Suprapubic skin (tissue), 4 donors: ENCODE data around the gene SETBP1. TPM values are rescaled to one million over a fixed set of nuclear protein-coding genes. Genes with fewer than 3 reads are reported as not detected.

Experiments
- DNase-seq, 2 donors: peaks; one replicate each; pipeline ENCODE4 v3.0.0-alpha.2; 2019; ENCODE audit warnings: low spot score in 2 of 2
- H3K27ac ChIP-seq: fragments of 200-600 bp; sonication (generic); one replicate; pipeline ENCODE4 v1.5.1; 2019
- H3K27me3 ChIP-seq: fragments of 200-600 bp; sonication (generic); one replicate; pipeline ENCODE4 v1.5.1; 2019
- H3K36me3 ChIP-seq: fragments of 200-600 bp; sonication (generic); one replicate; pipeline ENCODE4 v1.5.1; 2019
- H3K4me1 ChIP-seq: fragments of 200-600 bp; sonication (generic); one replicate; pipeline ENCODE4 v1.5.1; 2019
- H3K4me3 ChIP-seq: fragments of 200-600 bp; sonication (generic); one replicate; pipeline ENCODE4 v1.5.1; 2019; ENCODE audit warnings: mild to moderate bottlenecking
- H3K9me3 ChIP-seq: fragments of 200-600 bp; sonication (generic); one replicate; pipeline ENCODE4 v1.5.1; 2019
- EP300 ChIP-seq: sonication (generic); formaldehyde crosslinking; IDR thresholded peaks from one replicate; pipeline ENCODE4 v1.6.1; 2017; ENCODE audit warnings: antibody characterized with exemption
- POLR2A ChIP-seq, 2 donors: fragments of 450-650 bp; IDR thresholded peaks; one replicate each; pipeline ENCODE4 v1.6.1; 2017; ENCODE audit warnings: antibody characterized with exemption in 2 of 2, mild to moderate bottlenecking in 2 of 2, moderate library complexity in 2 of 2
- POLR2AphosphoS5 ChIP-seq, 3 donors: sonication (generic); formaldehyde crosslinking; IDR thresholded peaks; one replicate each; pipeline ENCODE4 v1.6.1; 2017; ENCODE audit warnings: antibody characterized with exemption in 3 of 3
- WGBS: methylation state at CpG from one replicate; pipeline ENCODE4 v1.1.5; 2018; 5-methylcytosine and 5-hydroxymethylcytosine counted together
- total RNA-seq, 4 donors: library from RNA; depleted of rRNA; stranded (reverse); fragments of >200 nt; gene quantifications; one replicate each; pipeline ENCODE4 v1.1.0, GENCODE V29; 2016
- TF ChIP-seq, protein P1 (sequence below), 2 donors: fragments of 200-600 bp in 1 of 2; fragments of 450-650 bp in 1 of 2; sonication (generic) in 1 of 2; IDR thresholded peaks; one replicate each; pipeline ENCODE4 v1.5.1; 2016 to 2019; ENCODE audit warnings: antibody characterized with exemption in 2 of 2, mild to moderate bottlenecking in 1 of 2, moderate library complexity in 1 of 2

SETBP1 gene
- total RNA-seq, 4 donors from 2014 or later, result 13.1 to 25.6 (median 17.2) TPM

GRCh38 chr18:44935455-44935854 lies 254.8 kb downstream of the SETBP1 start:
- Histone ChIP-seq H3K4me3 (no peak overlapping the region), H3K4me1 (peaks cover 3% of the 10 kb centered on the region), H3K27me3 (no peaks in the 10 kb centered on the region), H3K36me3 (no peaks in the 10 kb centered on the region), H3K9me3 (peaks cover 4% of the 10 kb centered on the region), H3K27ac (no peak overlapping the region)
- TF ChIP-seq EP300 (no peak), POLR2A (IDR thresholded peaks at IDR 0.05) (no peak), POLR2AphosphoS5 (IDR thresholded peaks at IDR 0.05) (no peak)
- TF ChIP-seq, protein P1, sequence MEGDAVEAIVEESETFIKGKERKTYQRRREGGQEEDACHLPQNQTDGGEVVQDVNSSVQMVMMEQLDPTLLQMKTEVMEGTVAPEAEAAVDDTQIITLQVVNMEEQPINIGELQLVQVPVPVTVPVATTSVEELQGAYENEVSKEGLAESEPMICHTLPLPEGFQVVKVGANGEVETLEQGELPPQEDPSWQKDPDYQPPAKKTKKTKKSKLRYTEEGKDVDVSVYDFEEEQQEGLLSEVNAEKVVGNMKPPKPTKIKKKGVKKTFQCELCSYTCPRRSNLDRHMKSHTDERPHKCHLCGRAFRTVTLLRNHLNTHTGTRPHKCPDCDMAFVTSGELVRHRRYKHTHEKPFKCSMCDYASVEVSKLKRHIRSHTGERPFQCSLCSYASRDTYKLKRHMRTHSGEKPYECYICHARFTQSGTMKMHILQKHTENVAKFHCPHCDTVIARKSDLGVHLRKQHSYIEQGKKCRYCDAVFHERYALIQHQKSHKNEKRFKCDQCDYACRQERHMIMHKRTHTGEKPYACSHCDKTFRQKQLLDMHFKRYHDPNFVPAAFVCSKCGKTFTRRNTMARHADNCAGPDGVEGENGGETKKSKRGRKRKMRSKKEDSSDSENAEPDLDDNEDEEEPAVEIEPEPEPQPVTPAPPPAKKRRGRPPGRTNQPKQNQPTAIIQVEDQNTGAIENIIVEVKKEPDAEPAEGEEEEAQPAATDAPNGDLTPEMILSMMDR (IDR thresholded peaks at IDR 0.05), result no peak
- DNase-seq, result no peak

DNA sequence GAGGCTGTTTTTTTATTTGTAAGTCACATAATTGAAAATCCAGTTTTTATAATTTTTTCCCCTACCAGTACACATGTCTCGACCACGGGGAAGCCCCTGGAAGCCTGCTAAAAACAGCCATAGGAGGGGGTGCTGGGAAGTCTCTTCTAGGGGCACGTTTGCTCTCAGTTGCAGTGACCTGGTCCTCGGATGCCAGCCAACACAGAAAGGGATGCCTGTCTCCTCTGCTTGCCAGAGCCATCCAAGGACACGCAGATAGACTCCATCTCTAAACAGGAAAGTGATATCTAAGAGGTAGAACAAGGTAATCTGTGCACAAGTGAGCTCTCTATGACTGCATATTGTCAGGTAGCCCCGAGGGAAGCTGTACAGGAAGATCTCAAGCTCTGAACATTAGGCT lies 255.8 kb downstream of the SETBP1 start:
- DNase-seq, result no peak
- no peaks in the 10 kb centered on the region for H3K27me3 ChIP-seq

GRCh38 chr18:44937960-44938719 lies 257.5 kb downstream of the SETBP1 start:
- DNase-seq, result no peak
- Histone ChIP-seq H3K9me3 (peaks cover 4% of the 10 kb centered on the region), H3K27me3 (no peaks in the 10 kb centered on the region), H3K27ac (no peak overlapping the region), H3K4me3 (no peak overlapping the region), H3K36me3 (no peaks in the 10 kb centered on the region), H3K4me1 (peaks cover 3% of the 10 kb centered on the region)
- TF ChIP-seq EP300, result no peak
- no peak for TF ChIP-seq POLR2A (IDR thresholded peaks at IDR 0.05)
- TF ChIP-seq, protein P1 (IDR thresholded peaks at IDR 0.05), result no peak
- TF ChIP-seq POLR2AphosphoS5 (IDR thresholded peaks at IDR 0.05), result no peak
- 48% methylated on average over 12 of the region's 12 CpGs for WGBS

More for the DNA sequence above, 255.8 kb downstream of the SETBP1 start:
- Histone ChIP-seq H3K4me3 (no peak overlapping the region), H3K36me3 (no peaks in the 10 kb centered on the region), H3K9me3 (peaks cover 4% of the 10 kb centered on the region), H3K27ac (no peak overlapping the region), H3K4me1 (peaks cover 3% of the 10 kb centered on the region)
- WGBS, result 80% methylated on average over 6 of the region's 6 CpGs
- no peak for TF ChIP-seq EP300
- TF ChIP-seq, protein P1 (IDR thresholded peaks at IDR 0.05), result no peak
- TF ChIP-seq POLR2AphosphoS5 (IDR thresholded peaks at IDR 0.05), result no peak
- no peak for TF ChIP-seq POLR2A (IDR thresholded peaks at IDR 0.05)

GRCh38 chr18:44938720-44939665 lies 258.3 kb downstream of the SETBP1 start:
- H3K27ac ChIP-seq, result no peak overlapping the region
- TF ChIP-seq POLR2A (IDR thresholded peaks at IDR 0.05) (no peak), EP300 (no peak), POLR2AphosphoS5 (IDR thresholded peaks at IDR 0.05) (no peak)
- TF ChIP-seq, protein P1 (IDR thresholded peaks at IDR 0.05), result no peak
- no peaks in the 10 kb centered on the region for H3K27me3 ChIP-seq
- H3K36me3 ChIP-seq, result no peaks in the 10 kb centered on the region
- H3K4me1 ChIP-seq, result peaks cover 3% of the 10 kb centered on the region
- WGBS, result 70% methylated on average over 5 of the region's 5 CpGs
- no peak for DNase-seq
- H3K4me3 ChIP-seq, result no peak overlapping the region
- H3K9me3 ChIP-seq, result no peaks in the 10 kb centered on the region

DNA sequence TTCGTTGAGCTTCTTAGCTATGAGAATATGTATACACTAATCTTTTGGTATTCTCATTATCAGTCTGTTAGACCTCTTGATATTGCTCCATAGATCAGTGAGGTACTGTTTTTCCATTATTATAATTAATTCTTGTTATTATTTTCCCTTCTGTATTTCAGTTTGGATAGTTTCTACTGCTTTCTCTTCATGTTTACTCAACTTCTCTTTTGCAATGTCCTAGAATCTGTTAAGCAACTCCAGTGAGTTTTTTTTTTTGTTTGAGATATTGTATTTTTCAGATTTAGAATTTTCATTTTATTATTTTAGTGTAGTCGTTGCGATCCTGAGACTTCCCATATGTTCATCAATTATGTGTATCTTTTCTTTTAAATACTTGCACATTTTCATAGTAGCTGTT lies 260.8 kb downstream of the SETBP1 start:
- no peak for DNase-seq
- WGBS, result 86% methylated on average over 3 of the region's 3 CpGs
- H3K4me1 ChIP-seq, result peaks cover 3% of the 10 kb centered on the region
- no peak overlapping the region for H3K27ac ChIP-seq
- H3K36me3 ChIP-seq, result no peaks in the 10 kb centered on the region
- no peaks in the 10 kb centered on the region for H3K27me3 ChIP-seq
- no peaks in the 10 kb centered on the region for H3K9me3 ChIP-seq
- TF ChIP-seq EP300 (no peak), POLR2A (IDR thresholded peaks at IDR 0.05) (no peak), POLR2AphosphoS5 (IDR thresholded peaks at IDR 0.05) (no peak)
- TF ChIP-seq, protein P1 (IDR thresholded peaks at IDR 0.05), result no peak
- no peak overlapping the region for H3K4me3 ChIP-seq
